ENCODE data around the gene RXFP1.

- TF ChIP-seq CTCF (IDR thresholded peaks at IDR 0.05): peak in 1 of 4 experiments; percentile 19
- TF ChIP-seq POLR2A (IDR thresholded peaks at IDR 0.05): no peak
- no peak for TF ChIP-seq POLR2AphosphoS5 (IDR thresholded peaks at IDR 0.05)
Observed at GRCh38 chr4:158667651-158668198, 146.0 kb downstream of the RXFP1 start.

All from prostate gland (tissue), 2 donors.